GM19397 (cell line): ENCODE measurements around the gene ATP5PD.
A peak's percentile ranks its signal among the peaks of the same experiment; 100 is the strongest.
"Not testable (repeated sequence)": the region's sequence is repeated elsewhere in the genome, so short reads cannot be mapped to it uniquely, and the experiment has no call there.

Experiments used
- ATAC-seq: cut with Tn5 transposase; IDR thresholded peaks from one replicate; pipeline ENCODE4 v1.9.1; 2021; ENCODE audit warnings: mild to moderate bottlenecking, moderate library complexity; ENCODE audit not compliant: unreplicated experiment

Gene ATP5PD

GRCh38 chr17:75077496-75078283 is 30.9 kb upstream of the ATP5PD start:
- ATAC-seq = peak; percentile 46

- ATAC-seq = peak; percentile 18
These were observed 30.3 kb upstream of the ATP5PD start for GRCh38 chr17:75077072-75077495.

DNA sequence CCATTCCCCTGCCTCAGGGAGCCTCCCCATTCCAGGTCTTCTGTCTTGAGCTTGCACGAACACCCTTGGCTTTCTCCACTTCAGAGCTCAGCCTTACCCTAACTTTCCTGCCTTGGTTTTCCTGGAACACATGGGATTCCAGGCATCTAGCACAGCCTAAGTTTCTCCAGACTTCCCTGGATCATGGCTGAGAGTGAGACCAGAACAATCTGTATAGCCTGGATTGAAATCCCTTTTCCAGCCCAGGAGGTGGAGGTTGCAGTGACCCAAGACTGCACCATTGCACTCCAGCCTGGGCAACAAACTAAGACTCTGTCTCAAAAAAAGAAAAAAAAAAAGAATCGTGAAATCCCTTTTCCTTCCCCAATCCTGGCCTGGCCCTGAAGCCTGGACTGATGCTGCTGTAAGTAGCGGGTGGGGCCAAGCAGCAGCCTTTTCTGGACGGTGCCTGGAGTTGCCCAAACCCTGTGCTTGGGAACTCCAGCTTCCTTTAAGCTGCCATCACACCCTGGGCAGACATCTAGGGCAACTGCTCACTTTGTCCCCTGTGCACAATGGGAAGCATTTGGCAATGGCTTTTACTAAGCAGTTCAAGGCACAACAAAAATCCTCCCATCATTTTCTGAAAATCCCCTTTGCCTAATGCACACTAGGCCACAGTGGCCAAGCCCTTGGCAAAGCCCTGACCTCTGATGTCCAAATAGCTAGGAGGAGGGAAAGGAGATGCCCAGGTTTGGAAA is 29.0 kb upstream of the ATP5PD start:
- no peak for ATAC-seq

- ATAC-seq = no peak
These were observed 27.8 kb upstream of the ATP5PD start for GRCh38 chr17:75074532-75074931.

- no peak for ATAC-seq
These were observed 26.9 kb upstream of the ATP5PD start for GRCh38 chr17:75073618-75074047.

DNA sequence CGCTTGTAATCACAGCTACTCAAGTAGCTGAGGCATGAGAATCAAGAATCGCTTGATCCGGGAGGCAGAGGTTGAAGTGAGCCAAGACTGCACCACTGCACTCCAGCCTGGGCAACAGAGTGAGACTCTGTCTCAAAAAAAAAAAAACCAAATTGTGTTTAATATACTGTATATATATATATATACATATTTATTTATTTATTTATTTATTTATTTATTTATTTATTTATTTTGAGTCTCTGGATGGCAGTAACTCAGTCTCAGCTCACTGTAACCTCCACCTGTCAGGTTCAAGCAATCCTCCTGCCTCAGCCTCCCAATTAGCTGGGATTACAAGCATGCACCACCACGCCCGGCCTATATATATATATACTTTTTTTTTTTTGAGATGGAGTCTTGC is 26.1 kb upstream of the ATP5PD start:
- not testable (repeated sequence) for ATAC-seq

DNA sequence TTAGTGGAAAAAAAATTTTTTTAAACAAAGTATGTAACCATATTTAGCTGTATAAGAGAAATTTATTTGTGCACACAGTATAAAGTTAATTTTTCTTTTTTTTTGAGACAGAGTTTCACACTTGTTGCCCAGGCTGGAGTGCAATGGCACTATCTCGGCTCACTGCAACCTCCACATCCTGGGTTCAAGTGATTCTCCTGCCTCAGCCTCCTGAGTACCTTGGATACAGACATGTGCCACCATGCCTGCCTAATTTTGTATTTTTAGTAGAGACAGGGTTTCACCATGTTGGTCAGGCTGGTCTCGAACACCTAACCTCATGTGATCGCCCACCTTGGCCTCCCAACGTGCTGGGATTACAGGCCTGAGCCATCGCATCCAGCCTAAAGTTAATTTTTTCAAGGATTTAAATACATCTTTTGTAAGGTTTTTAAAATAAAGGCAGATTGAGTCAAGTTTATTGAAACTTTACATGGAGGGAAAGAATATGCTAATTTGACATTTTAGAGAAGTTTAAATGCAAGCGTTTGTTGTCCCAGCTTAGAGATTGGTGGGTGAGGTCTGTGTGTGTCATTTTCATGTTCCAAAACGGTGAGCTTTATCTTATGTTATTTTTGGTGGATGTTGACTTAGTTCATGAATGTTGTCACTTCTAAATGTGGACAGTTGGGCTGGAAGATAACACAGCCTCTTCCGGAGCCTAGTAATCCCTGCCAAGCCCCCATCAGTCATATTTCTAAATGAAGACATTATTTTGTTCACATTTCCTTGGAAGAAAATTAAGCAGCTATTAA is 24.9 kb upstream of the ATP5PD start:
- not testable (repeated sequence) for ATAC-seq

DNA sequence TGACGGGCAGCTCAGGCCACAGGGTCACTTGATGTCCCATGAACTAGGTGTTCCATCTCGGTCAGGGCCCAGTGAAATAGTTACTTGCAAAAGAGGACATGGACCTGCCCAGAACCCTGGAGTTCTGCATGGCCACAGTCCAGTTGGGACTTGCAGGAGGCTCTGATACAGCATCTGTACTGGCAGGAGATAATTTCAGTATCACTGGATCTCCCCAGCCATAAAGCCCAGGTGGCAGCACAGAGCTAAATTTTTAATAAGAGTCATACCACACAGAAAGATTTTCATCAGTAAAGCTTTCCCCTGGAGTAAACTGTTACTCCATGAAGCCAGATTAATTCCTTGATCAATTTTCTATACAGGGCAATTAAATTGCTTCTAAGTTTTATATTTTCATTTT is 23.0 kb upstream of the ATP5PD start:
- no peak for ATAC-seq

DNA sequence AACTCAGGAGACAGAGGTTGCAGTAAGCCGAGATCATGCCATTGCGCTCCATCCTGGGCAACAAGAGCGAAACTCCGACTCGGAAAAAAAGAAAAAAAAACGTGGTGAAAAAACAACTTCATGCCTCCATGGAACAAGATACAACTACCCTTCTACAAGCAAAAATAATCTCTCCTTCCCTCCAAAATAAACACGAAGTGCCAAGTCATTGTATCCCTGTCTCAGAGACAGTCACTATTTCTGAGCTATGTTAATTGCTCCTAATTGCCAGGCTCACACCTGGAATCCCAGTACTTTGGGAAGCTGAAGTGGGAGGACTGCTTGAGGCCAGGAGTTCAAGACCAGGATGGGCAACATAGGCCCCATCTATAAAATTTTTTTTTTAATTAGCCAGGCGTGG is 22.0 kb upstream of the ATP5PD start:
- no peak for ATAC-seq

DNA sequence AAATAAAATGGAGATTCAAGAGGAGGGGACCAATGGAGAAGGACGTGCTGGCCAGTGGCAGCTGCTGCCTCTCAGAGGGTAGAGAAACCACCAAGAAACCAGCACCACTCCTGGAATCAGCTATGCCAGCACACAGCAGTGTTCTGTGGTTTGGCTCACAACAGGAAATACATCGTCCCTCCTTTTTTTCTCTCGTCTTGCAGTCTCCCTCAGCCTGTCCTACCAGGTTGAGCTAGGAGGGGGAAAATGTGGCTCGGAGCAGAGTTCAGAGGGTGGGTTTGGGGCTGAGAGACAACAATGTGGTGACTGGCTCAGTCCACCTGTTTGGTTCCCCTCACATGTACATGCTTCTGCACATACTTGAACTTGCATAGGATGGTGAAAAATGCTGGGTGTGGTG is 21.1 kb upstream of the ATP5PD start:
- ATAC-seq = no peak

DNA sequence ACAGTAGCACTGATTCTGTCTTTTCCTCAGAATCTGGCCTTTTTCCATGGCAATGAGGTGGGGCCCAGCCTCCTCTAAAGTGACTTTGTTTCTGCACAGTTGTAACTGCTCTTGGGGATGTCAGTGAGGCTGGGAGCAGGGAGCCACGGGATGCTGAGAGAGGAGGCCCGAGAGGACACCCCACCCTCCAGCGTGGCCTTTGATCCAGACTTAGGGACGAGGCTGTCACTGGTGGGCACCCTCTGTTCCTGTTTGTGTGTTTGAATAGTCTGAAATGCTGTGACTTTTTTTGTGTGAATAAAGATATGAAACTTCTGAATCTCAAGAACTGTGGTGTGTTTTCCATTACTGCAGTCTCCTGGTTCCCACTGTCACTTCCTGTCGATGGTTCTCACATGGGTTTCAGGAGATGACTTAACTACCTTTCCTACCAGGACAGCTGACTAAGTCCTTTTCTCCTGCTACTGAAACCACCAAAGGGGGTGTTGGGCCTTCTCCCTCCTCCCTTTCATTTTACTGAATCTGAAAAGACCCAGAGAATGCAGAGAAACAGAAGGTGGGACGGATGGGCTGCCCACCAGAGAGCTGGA is 18.9 kb upstream of the ATP5PD start:
- ATAC-seq = no peak

- ATAC-seq = no peak
These were observed 18.2 kb upstream of the ATP5PD start for GRCh38 chr17:75064867-75065561.

- no peak for ATAC-seq
These were observed 17.7 kb upstream of the ATP5PD start for GRCh38 chr17:75064460-75064859.

DNA sequence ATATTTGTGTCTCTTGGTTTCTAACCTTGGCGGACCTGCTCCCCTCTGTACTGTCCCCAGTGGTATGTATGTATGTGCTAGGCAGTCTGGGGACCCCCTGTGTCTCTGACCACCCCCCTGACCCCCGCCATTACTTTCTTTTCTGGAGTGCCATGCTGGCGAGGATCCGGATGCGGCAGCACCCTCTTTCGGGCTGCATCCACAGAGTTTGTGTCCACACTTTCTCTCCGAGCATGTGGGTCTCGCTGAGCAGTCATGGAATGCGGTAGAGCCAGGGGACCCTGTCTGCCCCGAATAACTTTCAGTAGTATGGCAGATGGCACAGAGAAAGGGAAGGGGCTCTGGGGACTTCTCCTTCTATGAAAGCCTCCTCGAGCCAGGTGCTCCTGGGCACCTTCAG is 17.3 kb upstream of the ATP5PD start:
- ATAC-seq = no peak

- no peak for ATAC-seq
These were observed 16.9 kb upstream of the ATP5PD start for GRCh38 chr17:75063626-75064025.

GRCh38 chr17:75063201-75063600 is 16.4 kb upstream of the ATP5PD start:
- ATAC-seq = no peak

DNA sequence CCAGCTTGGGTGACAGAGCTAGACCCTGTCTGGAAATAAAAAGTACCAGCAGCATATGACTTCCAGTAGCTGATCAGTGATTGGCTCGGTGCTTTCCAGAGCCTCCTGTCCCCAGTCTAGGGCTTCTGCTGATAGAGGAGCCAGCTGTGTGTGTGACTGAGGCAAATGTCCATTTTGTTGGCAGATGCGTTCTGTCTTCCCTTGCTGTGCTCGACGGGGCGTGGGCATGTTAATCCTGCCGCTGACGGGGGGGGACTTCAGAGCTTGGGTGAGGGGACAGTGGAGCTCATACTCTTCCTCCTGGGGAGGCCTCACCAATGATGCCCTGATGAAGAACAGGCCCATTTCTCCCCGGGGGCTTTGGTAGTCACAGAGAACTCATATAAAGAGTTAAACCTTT is 14.8 kb upstream of the ATP5PD start:
- ATAC-seq = no peak

- ATAC-seq = no peak
These were observed 14.3 kb upstream of the ATP5PD start for GRCh38 chr17:75061055-75061438.

GRCh38 chr17:75060434-75061054 is 13.8 kb upstream of the ATP5PD start:
- ATAC-seq = no peak
